BLaER1 (cell line): ENCODE results near the gene NKD1.

Experiments
- H3K27ac ChIP-seq: shearing (Covaris generic); formaldehyde crosslinking; 2 replicates; pipeline ENCODE4 v1.8.1; 2022
- H3K27me3 ChIP-seq: shearing (Covaris generic); formaldehyde crosslinking; 2 replicates; pipeline ENCODE4 v1.8.1; 2022
- H3K36me3 ChIP-seq: shearing (Covaris generic); formaldehyde crosslinking; 2 replicates; pipeline ENCODE4 v1.8.1; 2022
- H3K4me1 ChIP-seq: shearing (Covaris generic); formaldehyde crosslinking; 2 replicates; pipeline ENCODE4 v1.8.1; 2022
- H3K4me2 ChIP-seq: shearing (Covaris generic); formaldehyde crosslinking; 2 replicates; pipeline ENCODE4 v1.8.1; 2022
- H3K4me3 ChIP-seq: shearing (Covaris generic); formaldehyde crosslinking; 2 replicates; pipeline ENCODE4 v1.8.1; 2022
- H3K9ac ChIP-seq: shearing (Covaris generic); formaldehyde crosslinking; 2 replicates; pipeline ENCODE4 v1.8.1; 2022
- H3K9me3 ChIP-seq: shearing (Covaris generic); formaldehyde crosslinking; 2 replicates; pipeline ENCODE4 v1.8.1; 2022
- H4K20me1 ChIP-seq: shearing (Covaris generic); formaldehyde crosslinking; 2 replicates; pipeline ENCODE4 v1.8.1; 2022
- Cebpa-rat ChIP-seq: shearing (Covaris generic); IDR thresholded peaks from 2 replicates; pipeline ENCODE4 v1.8.1; 2022

NKD1 gene

GRCh38 chr16:50594308-50595260 lies 46.4 kb downstream of the NKD1 start:
- Histone ChIP-seq H3K4me1 (no peaks in the 10 kb centered on the region), H3K9ac (no peak overlapping the region), H4K20me1 (no peaks in the 10 kb centered on the region), H3K4me3 (no peak overlapping the region), H3K36me3 (no peaks in the 10 kb centered on the region), H3K9me3 (no peaks in the 10 kb centered on the region), H3K4me2 (no peak overlapping the region), H3K27me3 (no peaks in the 10 kb centered on the region), H3K27ac (no peak overlapping the region)
- no peak for TF ChIP-seq Cebpa-rat

GRCh38 chr16:50595859-50596258 lies 47.7 kb downstream of the NKD1 start:
- Histone ChIP-seq H3K9me3 (no peaks in the 10 kb centered on the region), H4K20me1 (no peaks in the 10 kb centered on the region), H3K36me3 (no peaks in the 10 kb centered on the region), H3K4me2 (no peak overlapping the region), H3K4me3 (no peak overlapping the region), H3K27ac (no peak overlapping the region), H3K9ac (no peak overlapping the region), H3K27me3 (no peaks in the 10 kb centered on the region), H3K4me1 (0 out of 2 replicates have a peak, but pooled peaks cover 5% of the 10 kb centered on the region)
- TF ChIP-seq Cebpa-rat = no peak

- H3K9me3 ChIP-seq = no peaks in the 10 kb centered on the region
- no peak overlapping the region for H3K27ac ChIP-seq
- 0 out of 2 replicates have a peak, but pooled peaks cover 7% of the 10 kb centered on the region for H3K4me1 ChIP-seq
- no peak overlapping the region for H3K4me3 ChIP-seq
- no peaks in the 10 kb centered on the region for H3K27me3 ChIP-seq
- H3K4me2 ChIP-seq = no peak overlapping the region
- no peaks in the 10 kb centered on the region for H4K20me1 ChIP-seq
- no peak overlapping the region for H3K9ac ChIP-seq
- TF ChIP-seq Cebpa-rat = no peak
- H3K36me3 ChIP-seq = no peaks in the 10 kb centered on the region
Measured at GRCh38 chr16:50596762-50597450, 48.7 kb downstream of the NKD1 start.

- Histone ChIP-seq H3K36me3 (no peaks in the 10 kb centered on the region), H4K20me1 (no peaks in the 10 kb centered on the region), H3K4me2 (no peak overlapping the region), H3K9me3 (no peaks in the 10 kb centered on the region), H3K9ac (no peak overlapping the region), H3K27me3 (no peaks in the 10 kb centered on the region), H3K4me3 (no peak overlapping the region), H3K4me1 (peaks cover 13% of the 10 kb centered on the region), H3K27ac (no peak overlapping the region)
- no peak for TF ChIP-seq Cebpa-rat
Measured at GRCh38 chr16:50597563-50598255, 49.5 kb downstream of the NKD1 start.

GRCh38 chr16:50598256-50598894 lies 50.2 kb downstream of the NKD1 start:
- no peak for TF ChIP-seq Cebpa-rat
- H3K36me3 ChIP-seq = no peaks in the 10 kb centered on the region
- peaks cover 20% of the 10 kb centered on the region for H3K4me1 ChIP-seq
- H3K27ac ChIP-seq = no peak overlapping the region
- H3K4me2 ChIP-seq = no peak overlapping the region
- no peaks in the 10 kb centered on the region for H3K27me3 ChIP-seq
- H3K4me3 ChIP-seq = no peak overlapping the region
- H4K20me1 ChIP-seq = no peaks in the 10 kb centered on the region
- no peak overlapping the region for H3K9ac ChIP-seq
- H3K9me3 ChIP-seq = no peaks in the 10 kb centered on the region

- H3K4me3 ChIP-seq = no peak overlapping the region
- no peak overlapping the region for H3K9ac ChIP-seq
- no peaks in the 10 kb centered on the region for H3K27me3 ChIP-seq
- H3K9me3 ChIP-seq = no peaks in the 10 kb centered on the region
- H3K27ac ChIP-seq = no peak overlapping the region
- H4K20me1 ChIP-seq = no peaks in the 10 kb centered on the region
- no peak overlapping the region for H3K4me2 ChIP-seq
- TF ChIP-seq Cebpa-rat = no peak
- no peaks in the 10 kb centered on the region for H3K36me3 ChIP-seq
- H3K4me1 ChIP-seq = peaks cover 26% of the 10 kb centered on the region
Measured at GRCh38 chr16:50598936-50599361, 50.8 kb downstream of the NKD1 start.

- TF ChIP-seq Cebpa-rat = no peak
Measured at GRCh38 chr16:50599494-50599893, 51.3 kb downstream of the NKD1 start.

GRCh38 chr16:50600582-50601283 lies 52.5 kb downstream of the NKD1 start:
- TF ChIP-seq Cebpa-rat = no peak
- no peak overlapping the region for H3K27ac ChIP-seq
- H4K20me1 ChIP-seq = no peaks in the 10 kb centered on the region
- H3K27me3 ChIP-seq = no peaks in the 10 kb centered on the region
- no peak overlapping the region for H3K9ac ChIP-seq
- no peak overlapping the region for H3K4me2 ChIP-seq
- H3K9me3 ChIP-seq = no peaks in the 10 kb centered on the region
- peaks cover 26% of the 10 kb centered on the region for H3K4me1 ChIP-seq
- no peaks in the 10 kb centered on the region for H3K36me3 ChIP-seq
- H3K4me3 ChIP-seq = no peak overlapping the region

More at GRCh38 chr16:50599494-50599893, 51.3 kb downstream of the NKD1 start:
- Histone ChIP-seq H3K4me2 (no peak overlapping the region), H3K9me3 (no peaks in the 10 kb centered on the region), H3K4me1 (peaks cover 26% of the 10 kb centered on the region), H3K4me3 (no peak overlapping the region), H3K9ac (no peak overlapping the region), H3K36me3 (no peaks in the 10 kb centered on the region), H3K27me3 (no peaks in the 10 kb centered on the region), H4K20me1 (no peaks in the 10 kb centered on the region), H3K27ac (no peak overlapping the region)

- H3K36me3 ChIP-seq = no peaks in the 10 kb centered on the region
Measured at GRCh38 chr16:50601341-50601740, 53.1 kb downstream of the NKD1 start.

More at GRCh38 chr16:50601341-50601740, 53.1 kb downstream of the NKD1 start:
- H3K4me2 ChIP-seq = no peak overlapping the region
- peaks cover 26% of the 10 kb centered on the region for H3K4me1 ChIP-seq
- no peak overlapping the region for H3K27ac ChIP-seq
- no peaks in the 10 kb centered on the region for H4K20me1 ChIP-seq
- no peak overlapping the region for H3K9ac ChIP-seq
- no peaks in the 10 kb centered on the region for H3K9me3 ChIP-seq
- TF ChIP-seq Cebpa-rat = no peak
- H3K27me3 ChIP-seq = no peaks in the 10 kb centered on the region
- H3K4me3 ChIP-seq = no peak overlapping the region
